Lower lobe of right lung (tissue), 2 donors: Measurements from ENCODE around the gene RFNG. TPM values are rescaled to one million over a fixed set of nuclear protein-coding genes. Genes with fewer than 3 reads are reported as not detected.
A peak's percentile ranks its signal among the peaks of the same experiment; 100 is the strongest.
"Not testable (repeated sequence)": the region's sequence is repeated elsewhere in the genome, so short reads cannot be mapped to it uniquely, and the experiment has no call there.

Source experiments
- ATAC-seq, 2 donors: fragments of 200-7000 bp; cut with Tn5 transposase; one replicate each; pipeline ENCODE4 v1.9.1; 2020 to 2022; ENCODE audit warnings: mild to moderate bottlenecking in 2 of 2, moderate library complexity in 2 of 2
- DNase-seq: peaks from one replicate; pipeline ENCODE4 v3.0.0-alpha.2; 2020
- H3K27ac ChIP-seq: fragments of 200-600 bp; one replicate; pipeline ENCODE4 v1.8.0; 2022
- H3K27me3 ChIP-seq: fragments of 200-600 bp; one replicate; pipeline ENCODE4 v1.8.0; 2022; ENCODE audit warnings: low read depth
- H3K36me3 ChIP-seq: fragments of 200-600 bp; one replicate; pipeline ENCODE4 v1.8.0; 2022; ENCODE audit warnings: mild to moderate bottlenecking
- H3K4me1 ChIP-seq: fragments of 200-600 bp; one replicate; pipeline ENCODE4 v1.8.0; 2022
- H3K4me3 ChIP-seq: fragments of 200-600 bp; one replicate; pipeline ENCODE4 v1.8.0; 2022; ENCODE audit warnings: mild to moderate bottlenecking
- H3K9me3 ChIP-seq: fragments of 200-600 bp; one replicate; pipeline ENCODE4 v1.8.0; 2022
- CTCF ChIP-seq: fragments of 200-600 bp; IDR thresholded peaks from one replicate; pipeline ENCODE4 v1.8.0; 2022; ENCODE audit warnings: antibody characterized with exemption, mild to moderate bottlenecking
- intact Hi-C: fragments of 100-400 bp; cut with DNase I; formaldehyde crosslinking; loops from one replicate; pipeline ENCODE4 v1.11.0; 2022
- total RNA-seq: library from RNA; stranded (reverse); fragmentation: NEBNext Ultra II Directional; extraction: Animal tissue kit (Norgen Biotek cat#: 25700); gene quantifications from one replicate; pipeline ENCODE4 v1.2.1, GENCODE V29; 2021
- donor health status: DM: no; HTN: yes; CAD: no; lungs with severe emphysema.

The RFNG gene
- total RNA-seq, 1 donor from 2014 or later: 35.1 TPM

GRCh38 chr17:82043507-82043906 lies 8.1 kb downstream of the RFNG start:
- peaks cover 14% of the 10 kb centered on the region for H3K36me3 ChIP-seq
- DNase-seq: no peak
- no peak overlapping the region for H3K27ac ChIP-seq
- no peak for ATAC-seq
- no peaks in the 10 kb centered on the region for H3K9me3 ChIP-seq
- no peak for TF ChIP-seq CTCF
- peaks cover 2% of the 10 kb centered on the region for H3K4me1 ChIP-seq
- intact Hi-C loops: no loop called here
- no peaks in the 10 kb centered on the region for H3K27me3 ChIP-seq
- H3K4me3 ChIP-seq: no peak overlapping the region

- no peak overlapping the region for H3K4me3 ChIP-seq
- DNase-seq (no peak), ATAC-seq (no peak)
- no peak overlapping the region for H3K27ac ChIP-seq
- peaks cover 9% of the 10 kb centered on the region for H3K36me3 ChIP-seq
- TF ChIP-seq CTCF: no peak
- H3K9me3 ChIP-seq: no peaks in the 10 kb centered on the region
- H3K4me1 ChIP-seq: peaks cover 11% of the 10 kb centered on the region
- H3K27me3 ChIP-seq: no peaks in the 10 kb centered on the region
- intact Hi-C loops: no loop called here
Observed at GRCh38 chr17:82042649-82043048, 9.0 kb downstream of the RFNG start.

GRCh38 chr17:82041144-82041814 lies 10.3 kb downstream of the RFNG start:
- Histone ChIP-seq H3K4me1 (peaks cover 17% of the 10 kb centered on the region), H3K9me3 (no peaks in the 10 kb centered on the region), H3K36me3 (no peaks in the 10 kb centered on the region), H3K27ac (no peak overlapping the region), H3K27me3 (no peaks in the 10 kb centered on the region), H3K4me3 (no peak overlapping the region)
- ATAC-seq: no peak
- no peak for TF ChIP-seq CTCF
- no peak for DNase-seq
- intact Hi-C loops: no loop called here

GRCh38 chr17:82039695-82040299 lies 11.8 kb downstream of the RFNG start:
- intact Hi-C loops: no loop called here
- no peak overlapping the region for H3K27ac ChIP-seq
- DNase-seq: no peak

GRCh38 chr17:82038796-82039409 lies 12.7 kb downstream of the RFNG start:
- H3K27me3 ChIP-seq, H3K4me3 ChIP-seq, ATAC-seq, DNase-seq, H3K9me3 ChIP-seq, intact Hi-C loops, H3K27ac ChIP-seq, H3K36me3 ChIP-seq: not testable (repeated sequence)
- H3K4me1 ChIP-seq: peaks cover 27% of the 10 kb centered on the region

More at GRCh38 chr17:82039695-82040299, 11.8 kb downstream of the RFNG start:
- peaks cover 27% of the 10 kb centered on the region for H3K4me1 ChIP-seq
- H3K27me3 ChIP-seq: no peaks in the 10 kb centered on the region
- no peak for TF ChIP-seq CTCF
- no peak overlapping the region for H3K4me3 ChIP-seq
- no peak for ATAC-seq
- H3K36me3 ChIP-seq: no peaks in the 10 kb centered on the region
- H3K9me3 ChIP-seq: no peaks in the 10 kb centered on the region

- no peak for TF ChIP-seq CTCF
- H3K9me3 ChIP-seq: no peaks in the 10 kb centered on the region
- H3K4me1 ChIP-seq: peaks cover 27% of the 10 kb centered on the region
- peak overlapping the region; percentile 97 for H3K27ac ChIP-seq
- H3K4me3 ChIP-seq: peak overlapping the region; percentile 76
- no peak for ATAC-seq
- no peak for DNase-seq
- intact Hi-C loops: no loop called here
- H3K36me3 ChIP-seq: no peaks in the 10 kb centered on the region
- H3K27me3 ChIP-seq: no peaks in the 10 kb centered on the region
Observed at GRCh38 chr17:82037889-82038195, 13.8 kb downstream of the RFNG start.
